K562 (cell line): ENCODE measurements around the gene DPYSL4. TPM values are rescaled to one million over a fixed set of nuclear protein-coding genes. Genes with fewer than 3 reads are reported as not detected.

ENCODE experiments used
- ATAC-seq: fragments of 200-7000 bp; cut with Tn5 transposase; 3 replicates; pipeline ENCODE4 v1.9.1; 2020; ENCODE audit warnings: moderate library complexity
- BruUV-seq: library from RNA; stranded (reverse); fragments of 400-500 nt; replicated peaks from 2 replicates; lab custom pipeline; 2021; lab: Mats Ljungman, UMichigan
- CTCF ChIA-PET: fragments of 300-600 bp; formaldehyde crosslinking; extraction: SDS; loops from one replicate; lab custom pipeline; 2021; ENCODE audit warnings: low intra/inter-chr PET ratio; lab: Yijun Ruan, JAX
- POLR2A ChIA-PET: fragments of 300-600, 350-650 bp; sonication (Branson Sonifier 250); formaldehyde crosslinking; extraction: SDS; loops from one replicate; lab custom pipeline; 2021; ENCODE audit warnings: antibody characterized with exemption, inconsistent platforms; lab: Yijun Ruan, JAX
- DNase-seq, 4 experiments: peaks; one replicate each; pipeline versions ENCODE4 v3.0.0 to v3.0.0-alpha.2; 2011 to 2018; ENCODE audit warnings: low spot score in 3 of 4, mixed read lengths in 3 of 4; ENCODE audit errors: extremely low read depth in 1 of 4
- FAIRE-seq: peaks from 2 replicates; lab custom pipeline; 2011; peaks lifted over from hg19 to GRCh38; lab: Jason Lieb, UNC
- H2AFZ ChIP-seq: 2 replicates; pipeline ENCODE4 v1.6.0; 2011; ENCODE audit warnings: low read depth, low read length, control low read depth, inconsistent platforms
- H3K27ac ChIP-seq: fragments of 200-600 bp; 3 replicates; pipeline ENCODE4 v1.8.0; 2011; ENCODE audit warnings: low read depth, mild to moderate bottlenecking, control low read depth, inconsistent platforms, low read length, moderate library complexity, mixed read lengths; ENCODE audit errors: extremely low read depth
- H3K27me3 ChIP-seq, 2 experiments: fragments of 300-600 bp in 1 of 2; 2 replicates in 1 of 2; 3 replicates in 1 of 2; pipeline versions ENCODE4 v1.6.0 to v1.8.0; 2011; ENCODE audit warnings: inconsistent platforms in 2 of 2, low read length in 2 of 2, mild to moderate bottlenecking in 1 of 2, mixed read lengths in 1 of 2, moderate library complexity in 1 of 2; ENCODE audit not compliant: control insufficient read depth in 2 of 2, insufficient read depth in 2 of 2
- H3K36me3 ChIP-seq: fragments of 300-600 bp; 3 replicates; pipeline ENCODE4 v1.8.0; 2011; ENCODE audit warnings: mild to moderate bottlenecking, low read length, inconsistent platforms; ENCODE audit not compliant: control insufficient read depth, insufficient read depth
- H3K4me1 ChIP-seq, 2 experiments: fragments of 200-600 bp in 1 of 2; replicated peaks in 1 of 2; 2 replicates in 1 of 2; 3 replicates in 1 of 2; pipeline versions ENCODE4 v1.5.1 to v1.8.0; 2011; ENCODE audit warnings: inconsistent platforms in 2 of 2, low read length in 2 of 2, mild to moderate bottlenecking in 1 of 2, mixed read lengths in 1 of 2, moderate library complexity in 1 of 2; ENCODE audit not compliant: control insufficient read depth in 2 of 2, insufficient read depth in 2 of 2
- H3K4me2 ChIP-seq: 2 replicates; pipeline ENCODE4 v1.6.1; 2011; ENCODE audit warnings: low read length, control low read depth, inconsistent platforms, mixed read lengths; ENCODE audit not compliant: insufficient read depth
- H3K4me3 ChIP-seq: fragments of 200-600 bp; sonication (generic), shearing (Covaris generic); 2 replicates; pipeline ENCODE4 v1.5.1; 2016; ENCODE audit warnings: control low read depth, inconsistent platforms
- H3K79me2 ChIP-seq: fragments of 200-600 bp; 3 replicates; pipeline ENCODE4 v1.8.0; 2011; ENCODE audit warnings: low read length, inconsistent platforms; ENCODE audit not compliant: control insufficient read depth, insufficient read depth
- H3K9ac ChIP-seq, 2 experiments: 2 replicates each; pipeline versions ENCODE4 v1.6.0 to v1.6.1; 2011; ENCODE audit warnings: low read depth in 2 of 2, low read length in 2 of 2, control low read depth in 1 of 2, inconsistent platforms in 1 of 2, mild to moderate bottlenecking in 1 of 2, mixed read lengths in 1 of 2; ENCODE audit not compliant: insufficient read depth in 1 of 2
- H3K9me1 ChIP-seq: one replicate; pipeline ENCODE4 v1.6.0; 2011; ENCODE audit warnings: inconsistent platforms, mild to moderate bottlenecking, low read length, moderate library complexity; ENCODE audit not compliant: control insufficient read depth, insufficient read depth
- H3K9me3 ChIP-seq: replicated peaks from 2 replicates; pipeline ENCODE4 v1.5.1; 2011; ENCODE audit warnings: low read depth, low read length, inconsistent platforms; ENCODE audit not compliant: control insufficient read depth, insufficient read depth
- H4K20me1 ChIP-seq: replicated peaks from 2 replicates; pipeline ENCODE4 v1.6.1; 2011; ENCODE audit warnings: low read length, inconsistent platforms, mixed read lengths; ENCODE audit not compliant: control insufficient read depth, insufficient read depth
- CEBPB ChIP-seq: fragments of 450-650 bp; IDR thresholded peaks from 2 replicates; pipeline ENCODE4 v1.6.1; 2016; ENCODE audit warnings: missing genetic modification characterization, missing compliant biosample characterization
- CEBPG ChIP-seq, 3 experiments: fragments of 200-800 bp in 1 of 3; sonication (Bioruptor generic) in 1 of 3; sonication (generic) in 1 of 3; formaldehyde crosslinking in 1 of 3; IDR thresholded peaks in 2 of 3; conservative IDR thresholded peaks in 1 of 3; 2 replicates each; pipeline versions ENCODE4 v1.6.1 to v1.8.0; 2016 to 2022; ENCODE audit warnings: missing compliant biosample characterization in 2 of 3, missing genetic modification characterization in 2 of 3, mild to moderate bottlenecking in 1 of 3, missing genetic modification reagents in 1 of 3
- CHAMP1 ChIP-seq: fragments of 450-650 bp; IDR thresholded peaks from 2 replicates; pipeline ENCODE4 v1.6.1; 2016; ENCODE audit warnings: mild to moderate bottlenecking
- CSDE1 ChIP-seq, 2 experiments: fragments of 450-650 bp; IDR thresholded peaks; 2 replicates each; pipeline ENCODE4 v1.6.1; 2016; ENCODE audit warnings: mild to moderate bottlenecking in 1 of 2
- DMBX1 ChIP-seq: fragments of 250-450 bp; sonication (Bioruptor Pico); IDR thresholded peaks from 2 replicates; pipeline ENCODE4 v1.8.0; 2022; ENCODE audit warnings: inconsistent platforms, mild to moderate bottlenecking, moderate library complexity, borderline replicate concordance
- EP300 ChIP-seq: IDR thresholded peaks from 2 replicates; pipeline ENCODE4 v1.6.1; 2012; ENCODE audit warnings: low read length, improper control_type of control experiment
- GATAD2B ChIP-seq: fragments of 450-650 bp; IDR thresholded peaks from 2 replicates; pipeline ENCODE4 v1.6.1; 2017; ENCODE audit warnings: mild to moderate bottlenecking, borderline replicate concordance
- GTF2F1 ChIP-seq: IDR thresholded peaks from 2 replicates; pipeline ENCODE4 v1.6.1; 2011; ENCODE audit warnings: low read depth, low read length, improper control_type of control experiment
- HDAC8 ChIP-seq: fragments of 450-650 bp; IDR thresholded peaks from 2 replicates; pipeline ENCODE4 v1.6.1; 2016; ENCODE audit warnings: mild to moderate bottlenecking, missing genetic modification characterization, moderate library complexity, missing compliant biosample characterization
- HNRNPL ChIP-seq: fragments of 200-400 bp; formaldehyde crosslinking; IDR thresholded peaks from 2 replicates; pipeline ENCODE4 v1.6.1; 2017; ENCODE audit warnings: low read depth, mild to moderate bottlenecking, low read length
- HOXB6 ChIP-seq: fragments of 250-450 bp; sonication (Bioruptor Pico); IDR thresholded peaks from 2 replicates; pipeline ENCODE4 v1.5.1; 2022; ENCODE audit warnings: mild to moderate bottlenecking, borderline replicate concordance
- KLF10 ChIP-seq: fragments of 250-450 bp; sonication (Bioruptor Pico); IDR thresholded peaks from 2 replicates; pipeline ENCODE4 v1.6.1; 2021; ENCODE audit warnings: matching md5 sums
- NELFE ChIP-seq: IDR thresholded peaks from 2 replicates; pipeline ENCODE4 v1.6.1; 2011; ENCODE audit warnings: mild to moderate bottlenecking; ENCODE audit not compliant: insufficient read depth, insufficient read length
- NFYB ChIP-seq: IDR thresholded peaks from 2 replicates; pipeline ENCODE4 v1.6.1; 2011; ENCODE audit warnings: mild to moderate bottlenecking, moderate library complexity; ENCODE audit not compliant: insufficient read length; ENCODE audit errors: extremely low read depth
- PHF8 ChIP-seq: fragments of 200-600 bp; sonication (generic); IDR thresholded peaks from 2 replicates; pipeline ENCODE4 v1.6.1; 2012; ENCODE audit warnings: mixed run types, mild to moderate bottlenecking, inconsistent platforms, low read length, moderate library complexity, borderline replicate concordance
- PURB ChIP-seq: sonication (generic); formaldehyde crosslinking; IDR thresholded peaks from 2 replicates; pipeline ENCODE4 v1.9.0; 2021; ENCODE audit warnings: low read depth, mild to moderate bottlenecking, missing genetic modification reagents
- ZBTB17 ChIP-seq: fragments of 450-650 bp; formaldehyde crosslinking; IDR thresholded peaks from 2 replicates; pipeline ENCODE4 v1.4.0; 2020; ENCODE audit warnings: mild to moderate bottlenecking
- ZNF263 ChIP-seq: sonication (generic); formaldehyde crosslinking; IDR thresholded peaks from 2 replicates; pipeline ENCODE4 v1.8.0; 2022; ENCODE audit warnings: mild to moderate bottlenecking, missing genetic modification reagents, borderline replicate concordance
- ZNF431 ChIP-seq: sonication (generic); formaldehyde crosslinking; IDR thresholded peaks from 2 replicates; pipeline ENCODE4 v1.8.0; 2022; ENCODE audit warnings: mild to moderate bottlenecking, missing genetic modification reagents
- WGBS: fragments of 100-300 bp; shearing (Covaris generic); methylation state at CpG from one replicate; pipeline ENCODE4 v1.1.6; 2016; ENCODE audit warnings: low coverage, mixed read lengths; ENCODE audit not compliant: insufficient coverage; ENCODE audit errors: missing lambda C conversion rate; 5-methylcytosine and 5-hydroxymethylcytosine counted together
- in situ Hi-C: fragments of 300-500 bp; cut with MboI; formaldehyde crosslinking; loops from 4 replicates; pipeline ENCODE4 v1.15.0; 2018; ENCODE audit warnings: inconsistent platforms, mixed read lengths
- intact Hi-C: fragments of 100-400 bp; cut with micrococcal nuclease; formaldehyde crosslinking; loops from 2 replicates; pipeline ENCODE4 v1.14.2; 2022
- polyA plus RNA-seq, 8 experiments: library from polyadenylated mRNA; depleted of rRNA in 4 of 8; stranded (reverse) in 5 of 8; unstranded in 3 of 8; fragments of >200 nt; fragmentation: Nextera tagmentation in 2 of 8; fragmentation: Illumina TruSeq in 1 of 8; extraction: Ambion mirVana in 2 of 8; extraction: Trizol in 1 of 8; gene quantifications; 2 replicates each; pipeline versions ENCODE4 v1.2.1 to v1.2.3, GENCODE V29; 2011 to 2014; ENCODE audit warnings: inconsistent platforms in 1 of 8, missing spikeins in 1 of 8
- total RNA-seq, 7 experiments: library from RNA; depleted of rRNA in 6 of 7; stranded (reverse); fragments of >200 nt in 6 of 7; fragmentation: Illumina TruSeq in 2 of 7; extraction: Trizol in 2 of 7; gene quantifications; 2 replicates each; pipeline versions ENCODE4 v1.2.1 to v1.2.3, GENCODE V29; 2011 to 2021; ENCODE audit warnings: low replicate concordance in 1 of 7

The DPYSL4 gene
- total and polyA plus RNA-seq, 9 of the 15 experiments (the other 6 are each of a cell fraction or from before 2014, with no cell fraction given): 0.03 TPM; not detected in 8

GRCh38 chr10:132243626-132244025 is 56.9 kb downstream of the DPYSL4 start (continued):
- TF ChIP-seq HNRNPL: no peak
- TF ChIP-seq NELFE: no peak

GRCh38 chr10:132245056-132245455 is 58.3 kb downstream of the DPYSL4 start:
- Histone ChIP-seq H3K79me2 (no peaks in the 10 kb centered on the region), H3K4me3 (no peak overlapping the region), H3K9me3 (no peaks in the 10 kb centered on the region), H3K9me1 (no peaks in the 10 kb centered on the region), H3K9ac (no peak overlapping the region), H2AFZ (no peak overlapping the region), H3K27me3 (peaks cover 8 to 81% of the 10 kb centered on the region in 2 experiments; a peak in 3 of 5 replicates), H3K4me1 (peaks cover 4 to 29% of the 10 kb centered on the region in 2 experiments; a peak in 3 of 5 replicates), H3K4me2 (no peak overlapping the region), H3K36me3 (no peaks in the 10 kb centered on the region), H3K27ac (no peak overlapping the region), H4K20me1 (peaks cover 4% of the 10 kb centered on the region; the same call in 1 of the 2 replicates)
- in situ Hi-C loops: no loop called here
- ChIA-PET CTCF (no interaction called here), POLR2A (interaction anchor here (0.6 kb wide), 2 partner anchors 57 to 426 kb away, joined by 3 to 4 read pairs; no protein-coding TSS in a partner anchor)
- no peak for DNase-seq
- WGBS: 17% methylated on average over 14 of the region's 14 CpGs
- FAIRE-seq: no peak
- intact Hi-C loops: no loop called here
- BruUV-seq: no TSS peak
- no peak for ATAC-seq
- TF ChIP-seq PHF8 (no peak), HOXB6 (CRISPR knock-in tag) (no peak), PURB (CRISPR knock-in tag) (no peak), ZBTB17 (no peak), GTF2F1 (no peak), ZNF431 (CRISPR knock-in tag) (no peak), GATAD2B (no peak), CHAMP1 (no peak), NFYB (no peak), HDAC8 (tag) (no peak), DMBX1 (no peak), CEBPG (CRISPR knock-in tag; IDR thresholded peaks at IDR 0.05) (no peak), CEBPG (tag; conservative IDR thresholded peaks at IDR 0.05 in 1 of 2, IDR thresholded peaks at IDR 0.05 in 1 of 2) (no peak), CEBPB (tag) (no peak), EP300 (no peak), KLF10 (CRISPR knock-in tag) (no peak), ZNF263 (no peak), CSDE1 (IDR thresholded peaks at IDR 0.05) (no peak)
